Stimulated activated memory B cell treated with anti-CD40 and anti-IgM and Interleukin-4, amounts not matched to agents 10 μg/mL and 1 μg/mL and 100 μg/mL, for 72 hours (primary cell): ENCODE measurements around the gene TAF13.
A peak's percentile ranks its signal among the peaks of the same experiment; 100 is the strongest.

Source experiments
- ATAC-seq: fragments of 150-1000 bp; cut with Tn5 transposase; 2 replicates; pipeline ENCODE4 v1.10.0; 2021
- H3K27ac Mint-ChIP-seq: one replicate; pipeline ENCODE4 v1.8.0; 2022; ENCODE audit warnings: mild to moderate bottlenecking, mixed read lengths
- H3K27me3 Mint-ChIP-seq: one replicate; pipeline ENCODE4 v1.8.0; 2022; ENCODE audit warnings: mixed read lengths
- H3K36me3 Mint-ChIP-seq: one replicate; pipeline ENCODE4 v1.8.0; 2022; ENCODE audit warnings: mixed read lengths
- H3K4me1 Mint-ChIP-seq: one replicate; pipeline ENCODE4 v1.8.0; 2022; ENCODE audit warnings: mixed read lengths
- H3K4me3 Mint-ChIP-seq: one replicate; pipeline ENCODE4 v1.8.0; 2022; ENCODE audit warnings: mild to moderate bottlenecking, moderate library complexity, mixed read lengths
- H3K9me3 Mint-ChIP-seq: one replicate; pipeline ENCODE4 v1.8.0; 2022; ENCODE audit warnings: mixed read lengths

The TAF13 gene

DNA sequence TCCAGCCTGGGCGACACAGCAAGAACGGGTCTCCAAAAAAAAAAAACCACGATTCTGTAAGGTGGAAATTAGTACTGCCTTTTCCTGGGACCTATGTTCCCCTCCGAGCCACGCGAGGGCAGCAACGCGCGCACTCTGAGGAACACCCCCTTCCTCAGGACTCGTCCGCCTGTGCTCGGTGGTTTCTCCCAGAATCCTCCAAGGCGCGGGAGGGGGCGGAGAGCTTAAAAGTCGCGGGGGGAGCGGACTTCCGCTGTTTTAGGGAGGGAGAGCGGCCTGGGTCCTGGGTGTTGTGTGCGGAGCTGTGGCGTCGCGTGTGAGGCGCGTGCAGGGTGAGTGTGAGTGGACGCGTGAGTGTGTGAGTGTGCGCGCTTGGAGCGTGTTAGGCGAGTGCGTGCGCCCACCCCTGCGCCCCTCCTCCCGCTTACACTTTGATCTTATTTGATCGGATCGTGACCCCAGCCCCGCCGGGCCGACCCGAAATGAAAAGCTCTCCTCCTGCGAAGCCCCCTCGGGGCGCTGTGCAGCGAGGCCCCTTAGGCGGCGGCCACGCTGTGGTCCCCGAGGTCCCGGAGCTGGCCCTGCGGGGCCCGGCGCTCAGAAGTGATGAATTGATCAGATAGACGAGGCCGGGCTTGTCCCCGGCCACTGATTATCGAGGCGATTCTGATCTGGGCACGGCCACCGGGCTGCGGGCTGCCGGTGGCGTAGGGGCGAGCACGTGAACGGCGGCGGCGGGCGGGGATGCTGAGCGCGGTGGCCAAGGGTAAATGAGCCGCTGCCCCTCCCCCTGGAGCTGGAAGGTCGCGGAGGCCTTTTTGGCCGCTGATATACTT lies 24.4 kb upstream of the TAF13 start:
- ATAC-seq = peak; percentile 94
- Mint-ChIP-seq H3K27ac (peak overlapping the region; percentile 94), H3K27me3 (no peaks in the 10 kb centered on the region), H3K4me3 (peak overlapping the region; percentile 91), H3K4me1 (peaks cover 17% of the 10 kb centered on the region), H3K36me3 (peaks cover 10% of the 10 kb centered on the region), H3K9me3 (no peaks in the 10 kb centered on the region)

DNA sequence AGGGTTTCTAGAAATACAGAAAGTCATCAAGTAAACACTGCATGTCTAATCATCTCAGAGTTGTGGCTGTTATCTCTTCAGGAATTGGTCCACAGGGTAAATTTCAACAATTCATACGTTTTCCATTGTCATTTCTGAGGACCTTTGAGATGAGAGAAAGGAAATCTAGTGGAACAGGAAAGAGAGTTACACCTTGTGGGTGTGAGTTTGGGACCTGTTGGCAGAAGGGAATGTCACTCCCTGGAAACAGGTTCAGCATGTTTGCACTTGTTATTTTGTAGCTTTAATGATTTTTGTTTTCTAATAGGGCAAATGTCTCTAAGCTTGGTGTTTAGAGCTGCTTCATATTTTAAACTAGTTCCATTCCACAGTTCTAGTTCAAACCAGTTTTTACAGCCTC lies 20.3 kb upstream of the TAF13 start:
- peaks cover 30% of the 10 kb centered on the region for H3K4me1 Mint-ChIP-seq
- H3K27ac Mint-ChIP-seq = no peak overlapping the region
- no peak for ATAC-seq
- H3K4me3 Mint-ChIP-seq = no peak overlapping the region
- H3K9me3 Mint-ChIP-seq = no peaks in the 10 kb centered on the region
- no peaks in the 10 kb centered on the region for H3K36me3 Mint-ChIP-seq
- no peaks in the 10 kb centered on the region for H3K27me3 Mint-ChIP-seq

DNA sequence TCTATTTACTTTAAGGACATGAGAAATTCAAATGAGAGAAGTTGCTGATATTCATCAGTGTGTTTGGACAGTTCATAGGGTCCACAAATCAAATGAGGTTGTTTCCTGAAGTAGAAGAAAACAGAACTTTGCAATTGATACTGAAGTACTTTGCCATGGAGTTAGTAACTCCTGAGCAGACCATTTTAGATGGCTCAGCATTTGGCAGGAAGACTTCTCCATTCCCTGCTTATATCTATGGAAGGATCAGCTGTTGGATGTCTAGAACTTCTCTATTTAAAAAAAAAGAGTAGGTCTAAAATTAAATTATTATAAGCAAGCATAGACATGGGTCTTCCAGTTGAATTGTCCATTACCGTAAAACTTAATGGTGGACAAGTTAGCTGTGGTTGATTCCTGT lies 19.8 kb upstream of the TAF13 start:
- H3K36me3 Mint-ChIP-seq = no peaks in the 10 kb centered on the region
- no peak for ATAC-seq
- no peak overlapping the region for H3K27ac Mint-ChIP-seq
- no peaks in the 10 kb centered on the region for H3K9me3 Mint-ChIP-seq
- H3K4me3 Mint-ChIP-seq = no peak overlapping the region
- H3K4me1 Mint-ChIP-seq = peaks cover 25% of the 10 kb centered on the region
- no peaks in the 10 kb centered on the region for H3K27me3 Mint-ChIP-seq

DNA sequence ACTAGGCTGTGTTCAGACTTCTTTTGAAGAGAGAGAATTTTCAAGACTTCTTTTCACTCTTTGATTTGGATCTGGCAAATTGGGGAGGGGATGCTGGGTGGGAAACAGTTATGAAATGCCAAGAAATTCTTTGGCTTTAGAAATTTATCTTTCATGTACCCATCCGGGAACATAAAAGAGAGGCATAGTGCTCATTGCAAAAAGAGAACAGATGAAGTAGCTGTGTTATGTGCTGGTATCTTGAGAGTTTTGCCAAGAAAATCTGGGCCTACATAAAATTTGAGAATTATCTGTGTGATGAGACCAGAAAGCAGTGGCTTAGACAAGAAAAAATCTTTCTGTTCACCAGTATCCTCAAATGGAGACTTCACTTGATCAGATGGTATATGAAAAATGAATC lies 19.1 kb upstream of the TAF13 start:
- ATAC-seq = no peak
- no peaks in the 10 kb centered on the region for H3K9me3 Mint-ChIP-seq
- H3K4me3 Mint-ChIP-seq = no peak overlapping the region
- no peak overlapping the region for H3K27ac Mint-ChIP-seq
- H3K4me1 Mint-ChIP-seq = peaks cover 24% of the 10 kb centered on the region
- H3K36me3 Mint-ChIP-seq = no peaks in the 10 kb centered on the region
- no peaks in the 10 kb centered on the region for H3K27me3 Mint-ChIP-seq

DNA sequence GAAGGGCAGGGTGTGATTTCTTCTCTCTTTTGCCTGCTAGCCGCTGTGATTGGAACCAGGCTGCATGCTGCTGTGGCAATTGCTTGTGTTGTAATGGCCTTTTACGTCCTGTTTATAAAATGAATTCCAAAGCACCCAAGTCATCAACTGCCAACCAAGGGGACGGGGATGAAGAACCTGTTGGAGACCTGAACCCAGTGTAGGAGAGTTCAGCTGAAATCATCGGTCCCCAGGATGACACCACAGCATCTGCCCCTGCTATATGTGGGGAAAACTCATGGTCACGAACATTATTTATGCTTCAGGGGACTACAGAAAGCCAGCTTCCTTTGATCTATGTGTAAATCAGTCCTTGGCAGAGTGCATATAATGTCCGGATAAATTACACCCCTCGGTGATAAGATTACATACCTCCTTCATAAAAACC lies 18.6 kb upstream of the TAF13 start:
- Mint-ChIP-seq H3K4me3 (no peak overlapping the region), H3K9me3 (no peaks in the 10 kb centered on the region), H3K27ac (no peak overlapping the region), H3K27me3 (no peaks in the 10 kb centered on the region), H3K36me3 (no peaks in the 10 kb centered on the region), H3K4me1 (peaks cover 22% of the 10 kb centered on the region)
- ATAC-seq = no peak

DNA sequence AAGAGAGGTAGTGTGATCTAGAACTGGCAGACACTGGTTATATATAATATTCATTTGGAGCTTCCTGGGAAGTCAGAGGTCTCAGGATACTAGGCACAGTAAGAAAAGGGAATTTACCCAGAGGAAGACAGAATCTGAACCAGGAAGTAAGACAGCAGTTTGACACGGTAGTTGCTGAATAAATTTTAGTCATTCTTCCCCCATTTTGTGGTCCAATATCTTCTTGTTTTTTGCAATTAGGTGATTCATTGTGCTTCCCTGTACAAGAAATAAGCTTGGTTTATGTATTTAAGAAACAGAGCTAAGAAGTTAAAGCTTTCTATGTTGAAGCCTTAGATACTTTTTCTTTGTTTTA lies 16.0 kb upstream of the TAF13 start:
- peak overlapping the region; percentile 92 for H3K4me3 Mint-ChIP-seq
- H3K27ac Mint-ChIP-seq = peak overlapping the region; percentile 100
- no peaks in the 10 kb centered on the region for H3K27me3 Mint-ChIP-seq
- no peaks in the 10 kb centered on the region for H3K9me3 Mint-ChIP-seq
- H3K36me3 Mint-ChIP-seq = no peaks in the 10 kb centered on the region
- H3K4me1 Mint-ChIP-seq = peaks cover 18% of the 10 kb centered on the region
- no peak for ATAC-seq

DNA sequence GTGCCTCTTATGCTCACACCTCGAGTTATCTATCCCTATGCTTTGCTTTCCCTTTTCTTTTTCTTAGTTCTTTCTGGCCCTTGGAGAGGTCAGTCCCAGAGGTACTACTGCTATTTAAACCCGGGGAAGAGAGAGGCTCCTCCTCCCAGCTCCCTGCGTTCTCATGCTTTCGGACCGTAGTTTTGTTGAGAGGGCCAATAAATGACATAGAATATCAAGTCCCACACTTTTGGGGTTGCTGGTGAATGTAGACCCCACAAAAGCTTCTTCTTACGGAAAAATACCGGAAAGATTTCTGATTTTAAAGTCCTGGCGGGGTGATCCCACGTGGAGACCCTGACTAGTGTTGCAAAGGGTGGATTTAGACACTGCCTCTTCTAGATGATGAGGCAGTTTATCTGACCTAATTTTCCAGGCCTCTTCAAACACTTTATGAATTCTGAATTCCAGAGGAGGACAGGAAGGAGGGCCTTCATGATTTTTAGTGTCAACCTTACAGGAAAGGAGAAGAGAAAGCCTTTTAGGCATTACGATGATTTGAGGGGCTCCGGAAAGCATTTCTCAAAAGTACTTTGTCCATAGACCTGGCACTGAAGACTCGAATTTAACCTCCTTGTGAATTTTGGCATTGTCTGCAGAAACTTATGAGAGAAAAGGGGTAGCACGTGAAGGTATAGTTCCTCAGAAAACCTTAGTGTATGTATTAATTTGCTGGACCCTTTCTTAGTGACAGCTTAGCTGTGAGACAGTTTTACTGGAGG lies 15.5 kb upstream of the TAF13 start:
- Mint-ChIP-seq H3K4me1 (peaks cover 18% of the 10 kb centered on the region), H3K27ac (peak overlapping the region; percentile 100), H3K4me3 (peak overlapping the region; percentile 92), H3K36me3 (no peaks in the 10 kb centered on the region), H3K27me3 (no peaks in the 10 kb centered on the region), H3K9me3 (no peaks in the 10 kb centered on the region)
- peak; percentile 76 for ATAC-seq

DNA sequence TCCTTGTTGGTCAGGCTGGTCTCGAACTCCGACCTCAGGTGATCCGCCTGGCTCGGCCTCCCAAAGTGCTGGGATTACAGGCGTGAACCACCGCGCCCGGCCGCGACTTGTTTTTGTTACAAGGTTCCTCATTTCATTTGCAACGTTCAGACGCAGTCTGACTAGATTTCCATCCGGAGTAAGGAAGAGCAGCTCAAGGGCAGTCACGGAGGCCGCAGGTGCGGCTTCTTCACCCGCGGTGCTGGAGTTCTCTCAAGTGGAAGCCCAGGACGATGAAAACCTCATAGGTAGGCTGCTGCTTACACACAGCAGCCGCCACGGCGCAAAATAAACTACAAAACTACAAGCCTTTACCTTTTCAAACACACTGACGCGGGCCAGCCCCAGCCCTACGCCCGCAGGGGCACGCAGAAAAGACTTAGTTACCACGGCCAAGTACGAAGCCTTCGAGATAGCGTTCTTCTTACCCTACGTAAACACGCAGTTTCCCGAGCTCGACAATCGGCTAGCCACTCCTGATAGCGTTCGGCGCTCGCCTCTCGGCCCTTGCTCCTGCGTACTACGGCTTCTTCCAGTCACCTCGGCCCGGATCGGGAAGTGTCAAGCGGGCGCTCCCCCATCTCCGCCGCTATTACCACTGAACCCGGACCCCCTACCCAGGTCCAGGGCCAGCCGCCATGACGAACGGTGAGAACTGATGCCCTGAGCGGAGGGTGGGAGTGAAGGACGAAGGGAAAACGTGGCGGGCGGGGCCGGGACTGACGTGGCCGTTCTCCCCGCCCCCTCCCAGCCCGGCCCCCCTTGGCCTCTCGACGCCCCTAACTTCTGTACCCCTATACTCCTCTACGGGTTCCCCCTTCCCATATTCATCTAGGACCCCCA lies 14.6 kb upstream of the TAF13 start, which contains the start of gene TMEM167B:
TMEM167B (plus strand) TSS at position 569 of the 882 bp plus-strand sequence; CDS start at position 678, 109 bp downstream.
- peak within 1 kb of the TSS; percentile 92 for H3K4me3 Mint-ChIP-seq
- ATAC-seq = peak; percentile 93
- H3K36me3 Mint-ChIP-seq = no peaks in the 10 kb centered on the region
- no peaks in the 10 kb centered on the region for H3K27me3 Mint-ChIP-seq
- peak within 1 kb of the TSS; percentile 100 for H3K27ac Mint-ChIP-seq
- H3K9me3 Mint-ChIP-seq = no peaks in the 10 kb centered on the region
- peaks cover 18% of the 10 kb centered on the region for H3K4me1 Mint-ChIP-seq

DNA sequence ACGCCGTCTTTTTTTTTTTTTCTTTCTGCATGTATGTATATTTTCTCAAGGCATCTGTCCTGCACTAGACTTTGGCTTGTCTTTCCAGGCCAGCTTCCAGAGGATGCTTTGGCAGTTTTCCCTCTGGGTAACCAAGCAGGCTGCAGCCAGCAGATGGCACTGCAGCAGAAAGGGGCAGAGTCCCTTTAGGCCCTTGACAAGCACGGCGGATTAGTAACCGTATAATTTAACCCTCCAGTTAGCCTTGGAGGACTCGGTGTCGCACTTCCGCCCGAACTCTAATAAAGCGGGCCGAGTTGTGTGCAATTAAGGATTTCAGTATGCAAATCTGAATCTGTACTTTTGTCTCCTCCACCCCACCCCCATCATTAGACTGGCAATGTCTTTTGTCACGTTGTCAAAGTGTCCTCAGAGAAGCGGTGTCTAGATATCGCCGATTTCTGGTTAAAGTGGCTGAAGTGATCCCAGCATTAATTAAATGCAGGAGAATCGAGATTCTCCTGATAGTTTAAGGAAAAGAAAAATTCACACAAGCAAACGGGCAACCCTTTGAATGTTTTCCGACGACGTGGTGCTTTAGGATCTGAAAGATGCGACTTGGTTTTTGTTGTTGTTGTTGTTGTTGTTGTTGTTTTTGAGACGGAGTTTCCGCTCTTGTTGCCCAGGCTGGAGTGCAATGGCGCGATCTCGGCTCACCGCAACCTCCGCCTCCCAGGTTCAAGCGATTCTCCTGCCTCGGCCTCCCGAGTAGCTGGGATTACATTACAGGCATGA lies 13.6 kb upstream of the TAF13 start:
- Mint-ChIP-seq H3K4me3 (peak overlapping the region; percentile 92), H3K4me1 (peaks cover 18% of the 10 kb centered on the region), H3K36me3 (no peaks in the 10 kb centered on the region), H3K27me3 (no peaks in the 10 kb centered on the region), H3K9me3 (no peaks in the 10 kb centered on the region), H3K27ac (peak overlapping the region; percentile 100)
- peak; percentile 31 for ATAC-seq

DNA sequence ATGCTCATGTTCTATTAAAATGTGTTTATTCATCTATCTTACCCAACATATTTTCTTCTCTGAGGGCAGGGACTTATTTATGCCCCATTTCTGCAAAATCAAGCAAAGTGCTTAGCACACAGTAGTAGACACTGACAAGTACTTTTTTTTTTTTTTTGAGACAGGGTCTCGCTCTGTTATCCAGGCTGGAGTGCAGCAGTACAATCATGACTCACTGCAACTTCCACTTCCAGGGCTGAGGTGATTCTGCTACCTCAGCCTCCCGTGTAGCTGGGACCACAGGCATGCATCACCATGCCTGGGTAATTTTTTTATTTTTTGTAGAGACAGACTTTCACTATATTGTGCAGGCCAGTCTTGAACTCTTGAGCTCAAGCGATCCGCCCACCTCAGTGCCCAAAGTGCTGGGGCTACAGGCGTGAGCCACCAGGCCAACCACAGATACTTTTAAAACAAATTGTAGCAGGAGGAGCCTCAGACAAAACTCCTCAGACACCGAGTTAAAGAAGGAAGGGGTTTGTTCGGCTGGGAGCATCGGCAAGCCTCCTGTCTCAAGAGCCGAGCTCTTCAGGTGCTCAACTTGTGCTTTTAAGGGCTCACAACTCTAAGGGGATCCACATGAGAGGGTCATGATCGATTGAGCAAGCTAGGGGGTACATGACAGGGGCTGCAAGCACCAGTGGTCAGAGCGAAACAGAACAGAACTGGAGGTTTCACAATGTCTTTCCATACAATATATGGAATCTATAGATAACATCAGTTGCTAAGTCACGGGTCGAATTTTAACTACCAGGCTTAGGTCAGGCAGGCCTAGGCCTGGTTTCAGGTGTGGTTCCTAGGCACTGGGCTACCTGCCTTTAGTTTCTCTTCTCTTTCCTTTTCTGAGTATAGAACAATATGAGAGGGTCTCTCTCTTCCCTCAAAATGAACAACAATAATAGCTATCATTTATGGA lies 9.0 kb upstream of the TAF13 start:
- H3K4me3 Mint-ChIP-seq = no peak overlapping the region
- H3K9me3 Mint-ChIP-seq = no peaks in the 10 kb centered on the region
- no peaks in the 10 kb centered on the region for H3K36me3 Mint-ChIP-seq
- no peaks in the 10 kb centered on the region for H3K27me3 Mint-ChIP-seq
- no peak for ATAC-seq
- H3K27ac Mint-ChIP-seq = no peak overlapping the region
- H3K4me1 Mint-ChIP-seq = no peaks in the 10 kb centered on the region

DNA sequence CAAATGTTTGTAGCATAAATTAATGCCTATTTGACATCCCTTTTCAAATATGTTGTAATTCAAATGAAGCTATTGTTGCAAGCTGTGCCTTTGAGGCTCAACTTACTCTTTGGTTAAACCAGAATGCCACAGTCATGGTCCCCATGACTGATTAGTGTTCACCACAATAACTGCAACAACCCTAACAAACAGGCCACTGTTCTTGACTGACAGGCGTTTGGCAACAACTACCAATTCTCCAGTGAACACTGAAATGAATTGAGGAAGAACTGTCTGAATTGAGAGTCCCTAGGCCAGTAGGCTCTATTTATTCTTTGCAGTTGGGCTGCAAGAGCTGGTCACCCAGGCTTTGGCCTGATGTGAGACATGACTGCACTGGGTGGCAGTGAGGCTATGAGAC lies 8.1 kb upstream of the TAF13 start:
- no peaks in the 10 kb centered on the region for H3K4me1 Mint-ChIP-seq
- no peak overlapping the region for H3K27ac Mint-ChIP-seq
- H3K36me3 Mint-ChIP-seq = no peaks in the 10 kb centered on the region
- H3K4me3 Mint-ChIP-seq = no peak overlapping the region
- no peaks in the 10 kb centered on the region for H3K9me3 Mint-ChIP-seq
- ATAC-seq = no peak
- H3K27me3 Mint-ChIP-seq = no peaks in the 10 kb centered on the region

DNA sequence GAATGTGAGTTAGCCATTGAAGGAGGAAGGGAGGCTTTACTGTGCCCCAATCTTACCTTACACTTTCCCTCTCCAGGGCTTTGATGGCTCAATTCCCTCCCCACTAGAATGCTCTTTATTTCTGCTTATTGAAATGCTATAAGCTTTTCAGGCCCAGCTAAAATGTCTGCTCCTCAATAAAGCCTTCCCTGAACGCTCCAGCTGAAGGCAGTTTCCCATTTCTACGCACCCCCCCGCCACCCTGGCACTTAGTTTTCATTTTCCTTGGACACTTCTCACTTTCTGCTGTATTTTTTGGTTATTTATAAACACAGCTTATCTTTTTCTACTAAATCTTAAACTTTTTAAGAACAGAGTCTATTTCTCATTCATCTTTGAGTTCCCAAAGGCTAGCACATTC lies 7.7 kb upstream of the TAF13 start:
- H3K27me3 Mint-ChIP-seq = no peaks in the 10 kb centered on the region
- H3K27ac Mint-ChIP-seq = no peak overlapping the region
- no peaks in the 10 kb centered on the region for H3K4me1 Mint-ChIP-seq
- H3K36me3 Mint-ChIP-seq = no peaks in the 10 kb centered on the region
- ATAC-seq = no peak
- H3K4me3 Mint-ChIP-seq = no peak overlapping the region
- H3K9me3 Mint-ChIP-seq = no peaks in the 10 kb centered on the region

DNA sequence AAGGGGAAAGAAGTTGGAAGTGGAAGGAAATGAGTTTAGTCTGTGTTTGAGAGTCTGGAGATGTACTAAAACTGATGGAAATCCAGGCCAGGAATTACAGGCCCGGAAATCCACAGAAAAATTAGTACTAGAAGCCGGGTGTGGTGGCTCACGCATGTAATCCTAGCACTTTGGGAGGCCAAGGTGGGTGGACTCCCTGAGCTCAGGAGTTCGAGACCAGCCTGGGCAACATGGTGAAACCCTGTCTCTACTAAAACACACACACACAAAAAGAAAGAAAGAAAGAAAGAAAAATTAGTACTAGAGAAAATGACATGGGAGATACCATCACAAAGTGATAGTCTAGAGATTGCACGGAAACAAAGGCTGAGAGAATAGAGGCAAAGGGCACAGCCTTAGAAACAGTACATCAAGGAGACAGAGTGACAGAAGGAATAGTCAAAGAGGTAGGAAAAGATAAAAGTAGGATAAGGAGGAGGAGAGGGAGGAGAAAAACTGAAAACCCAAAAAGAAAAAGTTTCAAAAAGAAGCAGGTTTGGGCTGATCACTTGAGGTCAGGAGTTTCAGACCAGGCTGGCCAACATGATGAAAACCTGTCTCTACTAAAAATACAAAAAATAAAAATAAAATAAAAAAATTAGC lies 4.8 kb upstream of the TAF13 start:
- Mint-ChIP-seq H3K27ac (no peak overlapping the region), H3K4me1 (peaks cover 5% of the 10 kb centered on the region), H3K27me3 (no peaks in the 10 kb centered on the region), H3K9me3 (no peaks in the 10 kb centered on the region), H3K36me3 (no peaks in the 10 kb centered on the region), H3K4me3 (no peak overlapping the region)
- ATAC-seq = no peak
